ENCODE data around the gene GPR158.
"Not testable (repeated sequence)": the region's sequence is repeated elsewhere in the genome, so short reads cannot be mapped to it uniquely, and the experiment has no call there.

- TF ChIP-seq PATZ1 (CRISPR knock-in tag; IDR thresholded peaks at IDR 0.05; ENCODE audit: borderline replicate concordance); CREB5 (CRISPR knock-in tag; IDR thresholded peaks at IDR 0.05; ENCODE audit: low read depth); TCF4 (CRISPR knock-in tag; IDR thresholded peaks at IDR 0.05; ENCODE audit: borderline replicate concordance); OSR1 (CRISPR knock-in tag; IDR thresholded peaks at IDR 0.05); ZFP3 (CRISPR knock-in tag; IDR thresholded peaks at IDR 0.05); RARB (CRISPR knock-in tag; IDR thresholded peaks at IDR 0.05); POU6F1 (CRISPR knock-in tag; IDR thresholded peaks at IDR 0.05; ENCODE audit: borderline replicate concordance, low read depth); ZC3H10 (CRISPR knock-in tag; IDR thresholded peaks at IDR 0.05); BACH2 (CRISPR knock-in tag; IDR thresholded peaks at IDR 0.05; ENCODE audit: borderline replicate concordance); PPARA (CRISPR knock-in tag; IDR thresholded peaks at IDR 0.05; ENCODE audit: borderline replicate concordance): not testable (repeated sequence)
- peak; percentile 49; the same call in 1 of the 2 replicates for TF ChIP-seq ZNF70 (CRISPR knock-in tag; IDR thresholded peaks at IDR 0.05)
Observed at GRCh38 chr10:25317596-25318211, 142.9 kb downstream of the GPR158 start.
